GM19395 (cell line): ENCODE results near the gene CPXM2.

Experiments used
- ATAC-seq: cut with Tn5 transposase; IDR thresholded peaks from one replicate; pipeline ENCODE4 v1.9.1; 2021; ENCODE audit warnings: mild to moderate bottlenecking, moderate library complexity; ENCODE audit not compliant: unreplicated experiment

The CPXM2 gene

GRCh38 chr10:123852411-123852951 lies 39.1 kb downstream of the CPXM2 start:
- ATAC-seq = no peak

DNA sequence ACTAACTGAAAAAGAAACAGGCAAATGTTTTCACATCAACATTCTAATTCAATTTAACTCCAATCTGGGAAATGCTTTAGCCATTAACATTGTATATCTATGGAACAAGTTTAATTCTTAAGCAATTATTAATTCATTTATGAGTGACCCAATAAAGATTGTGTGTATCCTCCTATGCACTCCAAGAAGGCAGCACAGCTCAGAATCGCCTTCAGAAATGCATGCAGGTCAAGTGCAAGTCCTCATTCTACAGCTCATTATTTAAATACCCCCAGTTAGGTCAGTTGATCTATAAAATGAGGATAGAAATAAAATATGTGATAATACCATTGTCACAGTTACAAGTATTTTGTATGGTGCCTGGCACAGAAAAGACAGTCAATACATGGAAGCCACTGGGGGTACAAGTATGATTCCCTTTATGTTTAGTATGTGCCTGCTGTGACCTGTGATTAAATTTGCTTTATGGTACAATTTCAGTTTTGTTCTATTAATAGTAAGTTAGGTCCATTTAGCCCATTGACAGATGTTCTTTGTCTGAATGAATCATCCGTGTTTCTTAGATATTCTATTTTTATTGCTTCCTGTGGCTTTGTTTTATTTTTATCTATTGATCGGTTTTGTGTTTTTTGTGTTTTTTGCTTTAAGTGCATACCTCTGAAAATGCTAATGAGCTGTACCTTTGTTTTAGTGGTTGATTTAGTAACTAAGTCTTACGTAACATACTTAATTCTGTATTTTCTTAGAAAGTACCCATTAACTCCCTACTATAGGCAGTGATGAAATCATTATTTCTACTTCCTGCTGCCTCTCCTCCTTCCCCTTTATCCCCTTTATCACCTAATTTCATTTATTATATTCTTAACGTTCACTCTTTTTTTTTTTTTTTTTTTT lies 42.8 kb downstream of the CPXM2 start:
- ATAC-seq = peak; percentile 88

DNA sequence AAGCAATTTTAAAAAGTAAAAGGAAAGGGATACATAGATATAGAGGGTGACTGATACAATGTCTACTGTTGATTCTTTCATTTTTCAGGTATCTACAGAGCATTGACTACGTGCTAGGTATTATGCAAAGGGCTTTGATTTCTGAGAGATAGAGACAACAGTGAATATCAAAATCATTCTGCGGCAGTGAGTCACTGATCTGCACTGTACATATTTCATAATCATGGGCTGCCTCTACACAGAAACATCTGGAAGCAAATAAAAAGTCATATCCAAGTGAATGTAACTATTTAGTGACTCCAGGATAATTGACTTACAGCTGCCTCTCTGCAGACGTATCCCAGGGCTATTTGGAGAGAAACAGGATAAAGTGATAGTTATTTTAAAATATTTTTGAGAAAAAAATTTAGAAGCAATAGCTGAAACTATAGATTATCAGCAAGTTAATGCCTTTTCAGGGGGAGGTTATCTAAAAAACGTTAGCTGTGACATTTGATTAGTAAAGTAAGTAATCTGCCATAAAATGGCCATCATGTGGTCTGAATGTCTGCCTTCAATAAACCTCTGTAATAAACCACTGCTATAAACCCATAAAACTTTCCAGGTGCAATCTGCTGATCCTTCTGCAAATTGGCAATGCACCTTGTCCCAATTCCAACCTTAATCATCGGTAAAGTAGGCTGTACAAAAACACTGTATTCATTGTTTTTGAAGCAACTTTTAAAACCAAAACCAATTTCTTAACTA lies 43.7 kb downstream of the CPXM2 start:
- no peak for ATAC-seq

DNA sequence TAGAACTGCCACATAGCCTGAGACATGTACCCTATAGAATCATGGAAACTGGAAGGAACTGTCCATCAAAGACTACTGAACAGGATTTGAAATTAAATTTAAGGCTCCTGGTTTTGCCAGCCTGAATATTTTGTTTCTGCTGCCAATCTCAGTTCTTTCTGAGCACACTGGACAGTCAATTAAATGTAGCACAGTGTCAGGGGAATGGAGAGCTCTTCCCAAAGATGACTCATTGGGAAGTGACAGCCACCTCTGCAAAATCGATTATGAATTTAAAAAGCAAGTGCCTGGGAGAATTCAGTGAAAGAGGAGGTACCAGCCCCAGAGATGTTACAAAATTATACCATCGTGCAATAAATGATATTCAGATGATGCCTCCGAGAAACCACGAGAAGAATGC lies 47.8 kb downstream of the CPXM2 start:
- no peak for ATAC-seq

DNA sequence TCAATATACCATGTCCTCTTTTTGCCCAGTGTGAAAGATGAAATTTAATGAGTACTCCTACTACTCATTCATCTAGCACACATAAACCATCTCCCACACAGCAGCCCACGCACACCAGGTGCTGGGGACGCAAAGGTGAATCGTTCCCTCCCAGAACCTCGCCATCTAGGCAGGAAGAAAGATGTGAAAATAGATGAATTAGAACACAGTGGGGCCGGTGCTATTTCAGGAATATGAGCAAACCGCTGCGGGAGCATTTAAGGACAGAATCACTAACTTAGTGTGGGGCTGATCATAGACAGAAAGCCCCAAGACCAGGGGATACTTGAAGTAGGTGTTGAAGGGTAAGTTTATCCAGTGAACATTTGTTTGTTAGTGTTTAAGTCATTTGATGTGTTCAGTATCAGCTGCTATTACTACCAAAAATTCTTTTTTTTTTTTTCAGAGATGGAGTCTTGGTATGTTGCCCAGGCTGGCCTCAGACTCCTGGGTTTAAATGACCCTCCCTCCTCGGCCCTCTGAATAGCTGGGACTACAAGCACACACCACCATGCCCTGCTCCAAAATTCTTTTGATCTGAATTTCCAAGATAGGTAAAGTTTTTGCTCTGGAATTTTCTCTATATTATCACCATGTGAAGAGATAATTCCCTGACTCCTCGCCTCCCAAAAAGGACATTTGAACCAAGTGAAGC lies 48.8 kb downstream of the CPXM2 start:
- no peak for ATAC-seq

DNA sequence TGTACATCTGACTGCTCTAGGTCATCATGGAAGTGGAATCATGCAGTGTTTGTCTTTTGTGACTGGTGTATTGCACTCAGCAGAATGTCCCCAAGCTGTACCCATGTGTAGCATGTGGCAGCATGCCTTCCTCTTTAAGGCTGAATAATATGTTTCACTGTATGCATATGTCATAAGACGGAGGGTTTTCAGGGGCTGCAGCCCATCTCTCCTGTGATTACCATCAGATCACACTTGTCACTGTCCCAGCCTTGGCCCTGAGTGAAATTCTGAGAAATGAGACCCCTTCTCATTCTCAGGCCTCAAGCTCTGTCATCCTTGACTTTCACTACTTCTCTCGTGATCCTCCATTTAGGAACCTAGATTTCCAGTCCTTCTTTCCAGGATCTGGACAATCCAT lies 50.0 kb downstream of the CPXM2 start:
- no peak for ATAC-seq

DNA sequence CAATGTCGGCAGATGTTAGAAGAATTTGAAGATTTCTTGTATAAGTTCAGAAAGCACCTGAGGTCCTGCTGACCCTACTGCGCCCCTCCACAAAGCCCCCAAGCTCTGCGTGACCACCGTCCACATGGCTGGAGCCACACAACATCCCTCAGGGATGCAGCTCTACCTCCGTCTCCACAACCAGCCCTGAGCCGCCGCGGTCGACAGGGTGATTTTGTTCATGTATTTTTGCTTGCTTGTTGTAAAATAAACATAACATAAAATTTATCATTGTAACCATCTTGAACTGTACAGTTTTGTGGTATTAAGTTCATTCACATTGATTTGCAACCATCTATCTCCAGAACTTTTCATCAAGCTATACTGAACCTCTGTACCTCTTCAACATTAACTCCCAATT lies 50.5 kb downstream of the CPXM2 start:
- no peak for ATAC-seq

- no peak for ATAC-seq
Observed at GRCh38 chr10:123840714-123841113, 50.9 kb downstream of the CPXM2 start.

- ATAC-seq = no peak
Observed at GRCh38 chr10:123838596-123839310, 52.9 kb downstream of the CPXM2 start.

DNA sequence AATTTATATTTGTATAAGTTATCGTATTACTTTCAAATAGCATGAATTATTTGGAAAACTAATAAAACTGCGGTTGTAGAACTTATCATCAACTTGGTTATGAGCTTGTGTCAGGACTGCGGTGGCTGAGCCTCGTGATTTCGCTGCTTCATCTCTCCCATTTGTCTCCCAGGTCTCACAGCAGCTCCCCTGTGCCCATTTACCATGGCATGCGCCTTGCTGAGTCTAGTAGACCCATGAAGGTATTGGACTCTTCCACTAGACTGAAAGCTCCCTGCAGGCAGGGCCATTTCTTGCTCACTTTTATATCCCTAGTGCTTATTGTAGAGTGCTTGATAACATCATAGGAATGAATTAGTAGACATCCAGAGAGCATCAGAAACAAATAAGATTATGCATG lies 53.9 kb downstream of the CPXM2 start:
- ATAC-seq = no peak

- ATAC-seq = no peak
Observed at GRCh38 chr10:123836418-123837145, 55.0 kb downstream of the CPXM2 start.

- peak; percentile 99 for ATAC-seq
Observed at GRCh38 chr10:123835575-123835974, 56.0 kb downstream of the CPXM2 start.

DNA sequence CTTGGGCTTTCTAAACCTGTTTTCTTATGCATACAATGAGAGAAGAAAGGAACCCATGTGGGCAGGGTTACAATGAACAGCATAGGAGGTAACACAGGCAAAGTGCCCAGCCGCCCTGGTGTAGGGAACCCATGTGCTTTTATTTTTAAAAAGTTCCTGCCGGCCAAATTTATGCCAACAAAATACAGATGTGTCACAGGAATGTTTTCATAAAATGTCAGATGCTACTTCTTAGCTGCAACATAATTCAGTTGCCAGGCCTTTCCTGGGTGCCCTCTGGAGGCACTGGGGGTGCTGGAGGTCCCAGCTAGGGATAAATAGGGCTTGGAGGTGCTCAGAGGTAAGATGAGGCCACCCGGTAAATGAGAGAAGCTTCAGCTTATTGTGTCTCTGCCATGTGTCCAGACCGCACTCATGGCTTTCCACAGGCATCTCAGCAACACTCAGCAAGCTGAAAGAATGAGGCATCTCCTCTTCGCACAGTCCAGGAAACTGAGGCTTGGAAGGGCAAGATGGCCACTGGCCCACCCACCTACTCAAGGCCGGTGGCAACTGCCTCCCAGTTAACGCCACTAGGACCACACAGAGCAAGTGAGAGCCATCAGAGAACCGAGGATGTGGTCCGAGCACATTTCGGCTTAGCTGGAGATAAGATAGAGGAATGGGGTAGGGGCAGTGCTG lies 58.3 kb downstream of the CPXM2 start:
- no peak for ATAC-seq

DNA sequence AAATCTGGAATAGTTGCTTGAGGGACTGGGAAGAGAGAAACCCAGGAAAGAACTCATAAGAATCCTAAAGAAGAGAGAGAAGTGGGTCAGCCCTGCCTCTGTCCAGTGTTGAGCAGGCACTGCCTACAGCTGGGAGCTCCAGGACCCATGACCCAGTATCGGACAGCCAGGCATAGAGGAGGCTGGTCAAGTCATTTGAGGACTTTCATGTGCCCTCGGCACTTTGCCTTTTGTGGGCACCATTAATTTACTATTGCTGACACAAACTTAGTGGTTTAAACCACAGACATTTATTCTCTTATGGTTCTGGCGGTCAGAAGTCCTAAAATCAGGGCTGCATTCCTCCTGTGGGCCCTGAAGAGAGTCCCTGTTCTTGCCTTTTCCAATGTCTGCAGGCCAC lies 60.3 kb downstream of the CPXM2 start:
- ATAC-seq = no peak

GRCh38 chr10:123821136-123821535 lies 70.5 kb downstream of the CPXM2 start:
- no peak for ATAC-seq

DNA sequence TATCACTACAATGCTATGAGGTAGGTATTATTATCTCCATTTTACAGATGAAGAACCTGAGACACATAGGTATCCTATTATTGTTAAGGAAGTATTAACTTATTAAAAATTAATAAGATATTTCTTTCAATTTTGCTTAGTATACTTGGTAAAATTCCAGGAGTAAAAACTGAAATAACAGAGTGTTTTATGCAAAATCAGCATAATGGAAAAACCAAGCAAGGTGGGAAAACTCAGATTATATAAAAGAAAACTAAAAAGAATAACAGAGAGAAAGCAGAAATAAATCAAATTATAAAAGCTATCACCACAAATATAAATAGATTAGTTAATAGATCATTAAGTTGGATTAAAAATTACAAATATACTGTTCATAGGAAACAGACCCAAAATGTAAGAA lies 82.0 kb downstream of the CPXM2 start:
- ATAC-seq = no peak

DNA sequence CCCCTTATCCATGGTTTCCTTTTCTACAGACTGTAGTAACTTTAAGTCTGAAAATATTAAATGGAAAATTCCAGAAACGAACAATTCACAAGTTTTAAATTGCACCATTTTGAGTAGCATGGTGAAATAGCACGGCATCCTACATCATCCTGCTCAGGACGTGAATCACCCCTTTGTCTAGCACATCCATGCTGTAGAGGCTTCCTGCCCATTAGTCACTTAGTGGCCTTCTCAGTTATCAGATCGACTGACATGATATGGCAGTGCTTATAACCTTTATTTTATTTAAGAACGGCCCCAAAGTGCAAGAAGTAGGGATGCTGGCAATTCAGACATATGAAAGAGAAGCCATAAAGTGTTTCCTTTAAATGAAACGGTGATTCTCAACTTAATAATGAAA lies 82.7 kb downstream of the CPXM2 start:
- ATAC-seq = no peak

DNA sequence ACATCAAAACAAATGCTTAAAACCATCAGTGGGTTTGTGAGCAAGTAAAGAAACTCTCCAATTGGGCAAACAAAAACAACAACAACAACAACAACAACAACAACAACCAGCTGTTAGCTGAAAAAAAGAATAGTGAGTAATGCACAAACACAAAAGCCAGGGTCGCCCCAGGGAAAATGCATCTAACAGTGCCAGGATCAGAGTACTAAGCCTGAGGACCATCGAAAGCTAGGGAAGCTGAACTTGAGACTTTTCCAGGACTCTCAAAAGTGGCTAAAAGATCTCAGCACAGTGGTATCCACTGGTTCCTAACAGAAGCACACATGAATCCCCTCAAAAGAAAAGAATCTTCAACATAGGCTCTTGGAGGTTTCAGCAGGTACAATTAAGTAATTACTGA lies 83.3 kb downstream of the CPXM2 start:
- no peak for ATAC-seq

DNA sequence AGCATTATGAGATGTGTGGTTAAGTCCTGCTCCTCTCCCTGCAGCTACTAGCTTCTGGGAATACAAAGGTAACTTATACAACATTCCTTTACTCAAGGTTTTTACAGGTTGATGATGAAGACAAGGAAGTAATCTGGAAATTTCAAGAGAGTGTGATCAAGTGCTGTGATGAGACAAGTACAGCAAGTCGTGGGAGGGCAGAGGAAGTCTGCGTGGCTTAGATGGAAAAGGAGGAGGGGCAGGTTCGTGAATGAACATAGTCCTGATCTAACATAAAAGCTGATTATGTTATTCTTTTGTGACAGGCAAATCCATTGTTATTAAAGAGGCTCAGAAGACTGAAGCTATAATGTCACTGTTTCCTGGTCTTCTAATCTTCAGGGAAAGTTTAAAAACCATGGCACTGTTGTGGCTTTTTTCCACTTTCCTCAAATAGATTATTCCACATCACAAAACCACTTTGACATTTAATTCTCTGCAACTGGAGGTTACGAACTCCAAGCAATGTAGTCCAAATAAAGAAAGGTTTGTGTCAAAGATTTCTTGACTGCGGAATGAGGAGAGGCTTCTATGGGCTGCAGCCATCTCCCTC lies 84.1 kb downstream of the CPXM2 start:
- ATAC-seq = no peak
